Endometrial microvascular endothelial cells (primary cell): ENCODE data around the gene ANKAR. TPM values are rescaled to one million over a fixed set of nuclear protein-coding genes. Genes with fewer than 3 reads are reported as not detected.
"Not testable (repeated sequence)": the region's sequence is repeated elsewhere in the genome, so short reads cannot be mapped to it uniquely, and the experiment has no call there.

Experiments used
- in situ Hi-C: cut with HindIII; loops from 2 replicates; pipeline ENCODE4 v1.10.0; 2017; ENCODE audit warnings: low sequenced_read_pairs, low pct_unique_long_range_greater_than_20kb; ENCODE audit errors: inconsistent ontology term
- total RNA-seq: library from RNA; depleted of rRNA; stranded (reverse); fragments of >200 nt; gene quantifications from one replicate; pipeline ENCODE4 v1.2.3, GENCODE V29; 2015; ENCODE audit errors: inconsistent ontology term

ANKAR gene
- total RNA-seq: 1.2 TPM

- in situ Hi-C loops: no loop called here
These were observed at the start of gene ANKAR for GRCh38 chr2:189674374-189675112. Gene ANKAR (plus strand): TSS chr2:189674670. CDS start chr2:189676491, 1,821 bp downstream.

- in situ Hi-C loops: loop anchor here (25.0 kb wide), 1 partner anchor 163 kb away; no protein-coding TSS in a partner anchor
These were observed 48.8 kb upstream of the ANKAR start for GRCh38 chr2:189625636-189626035.

- in situ Hi-C loops: loop anchor here (25.0 kb wide), 1 partner anchor 165 kb away; no protein-coding TSS in a partner anchor
These were observed 46.7 kb upstream of the ANKAR start for GRCh38 chr2:189627789-189628188.

GRCh38 chr2:189628817-189629530, 45.5 kb upstream of the ANKAR start:
- in situ Hi-C loops: loop anchor here (25.0 kb wide), 1 partner anchor 167 kb away; no protein-coding TSS in a partner anchor

- in situ Hi-C loops: loop anchor here (25.0 kb wide), 1 partner anchor 167 kb away; no protein-coding TSS in a partner anchor
These were observed 44.7 kb upstream of the ANKAR start for GRCh38 chr2:189629531-189630453.

GRCh38 chr2:189631849-189632248, 42.6 kb upstream of the ANKAR start:
- in situ Hi-C loops: loop anchor here (25.0 kb wide), 1 partner anchor 170 kb away; no protein-coding TSS in a partner anchor

GRCh38 chr2:189633392-189633811, 41.1 kb upstream of the ANKAR start:
- in situ Hi-C loops: loop anchor here (25.0 kb wide), 1 partner anchor 171 kb away; no protein-coding TSS in a partner anchor

- in situ Hi-C loops: loop anchor here (25.0 kb wide), 1 partner anchor 173 kb away; no protein-coding TSS in a partner anchor
These were observed 39.1 kb upstream of the ANKAR start for GRCh38 chr2:189635353-189635752.

GRCh38 chr2:189638301-189639006, 36.0 kb upstream of the ANKAR start:
- in situ Hi-C loops: loop anchor here (25.0 kb wide), 1 partner anchor 176 kb away; no protein-coding TSS in a partner anchor

- in situ Hi-C loops: loop anchor here (25.0 kb wide), 1 partner anchor 177 kb away; no protein-coding TSS in a partner anchor
These were observed 35.4 kb upstream of the ANKAR start for GRCh38 chr2:189639007-189639609.

- in situ Hi-C loops: loop anchor here (25.0 kb wide), 1 partner anchor 179 kb away; no protein-coding TSS in a partner anchor
These were observed 33.5 kb upstream of the ANKAR start for GRCh38 chr2:189641002-189641401.

- in situ Hi-C loops: loop anchor here (25.0 kb wide), 1 partner anchor 179 kb away; no protein-coding TSS in a partner anchor
These were observed 32.9 kb upstream of the ANKAR start for GRCh38 chr2:189641590-189641989.

GRCh38 chr2:189646521-189646920, 27.9 kb upstream of the ANKAR start:
- in situ Hi-C loops: loop anchor here (25.0 kb wide), 1 partner anchor 184 kb away; no protein-coding TSS in a partner anchor

GRCh38 chr2:189648846-189649509, 25.5 kb upstream of the ANKAR start:
- in situ Hi-C loops: loop anchor here (25.0 kb wide), 1 partner anchor 187 kb away; no protein-coding TSS in a partner anchor

GRCh38 chr2:189651284-189651683, 23.2 kb upstream of the ANKAR start:
- in situ Hi-C loops: no loop called here

GRCh38 chr2:189653464-189653863, 21.0 kb upstream of the ANKAR start:
- in situ Hi-C loops: not testable (repeated sequence)

GRCh38 chr2:189654641-189655040, 19.8 kb upstream of the ANKAR start:
- in situ Hi-C loops: no loop called here
